ENCODE results near the gene COMMD3.

The COMMD3 gene

DNA sequence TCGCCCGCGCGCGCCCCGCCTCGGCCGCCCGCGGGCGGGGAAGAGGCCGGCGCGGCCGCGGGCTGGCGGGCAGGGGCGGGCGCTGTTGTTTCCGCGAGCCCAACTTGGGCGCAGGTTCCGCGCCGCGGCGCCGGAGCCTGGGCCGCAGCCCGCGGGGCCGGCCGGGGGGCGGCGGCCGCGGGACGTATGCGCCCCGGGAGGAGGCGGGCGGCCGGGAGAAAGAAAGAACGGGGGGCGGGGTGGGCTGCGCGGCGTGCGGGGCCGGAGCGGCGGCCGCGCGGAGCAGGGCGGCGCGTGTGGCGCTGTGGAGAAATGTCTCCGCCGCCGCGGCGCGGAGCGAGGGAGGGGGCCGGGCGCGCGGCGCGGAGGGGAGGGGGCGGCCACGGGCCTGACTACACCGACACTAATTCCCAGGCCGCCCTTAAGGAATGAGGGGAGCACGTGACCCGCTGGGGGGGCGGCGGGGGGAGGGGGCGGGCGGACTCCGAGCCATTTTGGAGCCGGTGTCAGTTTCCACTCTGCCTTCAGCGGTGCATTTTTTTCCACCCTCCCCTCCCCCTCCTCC lies 4.5 kb downstream of the COMMD3 start, which contains the start of gene BMI1:
TSS of gene BMI1 (plus strand) at position 509 of the 565 bp plus-strand sequence. CDS start 5,351 bp downstream, outside the sequence.
- DNase-seq = peak; percentile 56

DNA sequence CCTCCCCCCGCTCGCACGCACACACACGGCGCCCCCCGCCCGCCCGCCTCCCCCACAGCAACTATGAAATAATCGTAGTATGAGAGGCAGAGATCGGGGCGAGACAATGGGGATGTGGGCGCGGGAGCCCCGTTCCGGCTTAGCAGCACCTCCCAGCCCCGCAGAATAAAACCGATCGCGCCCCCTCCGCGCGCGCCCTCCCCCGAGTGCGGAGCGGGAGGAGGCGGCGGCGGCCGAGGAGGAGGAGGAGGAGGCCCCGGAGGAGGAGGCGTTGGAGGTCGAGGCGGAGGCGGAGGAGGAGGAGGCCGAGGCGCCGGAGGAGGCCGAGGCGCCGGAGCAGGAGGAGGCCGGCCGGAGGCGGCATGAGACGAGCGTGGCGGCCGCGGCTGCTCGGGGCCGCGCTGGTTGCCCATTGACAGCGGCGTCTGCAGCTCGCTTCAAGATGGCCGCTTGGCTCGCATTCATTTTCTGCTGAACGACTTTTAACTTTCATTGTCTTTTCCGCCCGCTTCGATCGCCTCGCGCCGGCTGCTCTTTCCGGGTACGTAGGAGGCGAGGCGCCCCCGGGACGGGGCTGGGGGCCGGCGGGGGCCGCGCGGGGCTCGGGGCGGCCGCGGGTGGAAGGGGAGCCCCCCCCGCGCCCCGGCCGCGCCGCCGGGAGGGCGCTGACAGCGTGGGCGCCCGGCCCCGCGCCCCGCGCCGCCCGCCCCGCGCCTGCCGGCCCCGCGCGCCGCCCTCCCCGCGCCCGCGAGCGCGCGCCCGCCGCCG lies 5.2 kb downstream of the COMMD3 start:
- peak; percentile 51 for DNase-seq

DNA sequence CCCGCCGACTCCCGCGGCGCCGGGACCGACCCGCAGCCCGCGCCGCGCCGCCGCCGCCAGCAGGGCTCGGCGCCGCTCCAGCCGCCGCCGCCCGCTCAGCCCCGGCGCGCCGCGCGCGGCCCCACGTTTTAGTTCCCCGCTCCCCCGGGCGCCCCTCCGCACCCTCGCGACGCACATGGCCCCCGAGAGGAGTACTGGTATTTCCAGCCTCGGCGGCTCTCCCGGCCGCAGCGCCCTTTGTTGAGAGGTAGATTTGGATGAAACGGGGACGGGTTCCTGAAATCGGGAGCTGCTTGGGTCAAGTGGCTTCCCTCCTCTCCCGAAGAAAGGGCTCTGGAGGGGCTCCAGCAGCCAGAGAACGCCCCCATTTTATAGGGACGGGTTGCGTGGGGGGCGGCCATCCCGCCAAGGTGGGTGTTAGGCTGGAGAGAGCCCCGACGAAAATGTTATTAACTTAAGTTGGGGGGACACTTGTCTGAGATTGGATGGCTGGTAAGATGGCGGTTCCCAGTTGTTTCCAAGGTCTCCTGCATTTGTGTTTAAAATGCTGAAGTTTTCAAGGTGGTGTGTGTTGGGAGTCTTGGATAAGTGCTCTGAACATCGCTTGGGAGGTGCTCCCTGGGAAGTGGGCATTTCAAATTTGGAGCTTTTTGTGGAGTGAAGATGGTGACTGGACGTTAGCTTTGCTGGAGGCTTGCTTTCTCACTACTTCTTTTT lies 5.9 kb downstream of the COMMD3 start:
- DNase-seq = peak; percentile 41

DNA sequence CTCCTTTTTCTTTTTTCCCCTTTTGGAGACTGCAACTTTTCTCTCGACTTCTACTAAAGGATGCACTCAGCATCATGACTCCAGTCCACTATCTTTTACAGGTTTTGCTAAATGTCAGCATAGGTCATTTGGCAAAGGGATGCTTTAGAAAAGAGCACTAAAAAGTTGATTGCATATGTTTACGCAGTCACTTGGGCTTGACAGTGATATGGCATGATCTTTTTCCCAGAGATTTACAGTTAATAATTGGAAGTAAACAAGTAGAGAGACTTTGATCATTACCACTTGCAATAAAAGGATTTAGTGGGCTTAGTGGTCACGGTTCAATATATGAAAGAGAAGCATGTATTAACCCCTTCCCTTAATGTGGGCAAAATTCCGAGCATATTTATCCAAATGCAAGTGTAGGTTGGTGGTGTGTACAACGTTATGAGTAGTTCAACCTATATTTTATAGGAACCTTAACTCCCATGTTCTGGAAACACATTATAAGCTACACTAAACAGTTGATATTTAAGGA lies 6.5 kb downstream of the COMMD3 start:
- no peak for DNase-seq

DNA sequence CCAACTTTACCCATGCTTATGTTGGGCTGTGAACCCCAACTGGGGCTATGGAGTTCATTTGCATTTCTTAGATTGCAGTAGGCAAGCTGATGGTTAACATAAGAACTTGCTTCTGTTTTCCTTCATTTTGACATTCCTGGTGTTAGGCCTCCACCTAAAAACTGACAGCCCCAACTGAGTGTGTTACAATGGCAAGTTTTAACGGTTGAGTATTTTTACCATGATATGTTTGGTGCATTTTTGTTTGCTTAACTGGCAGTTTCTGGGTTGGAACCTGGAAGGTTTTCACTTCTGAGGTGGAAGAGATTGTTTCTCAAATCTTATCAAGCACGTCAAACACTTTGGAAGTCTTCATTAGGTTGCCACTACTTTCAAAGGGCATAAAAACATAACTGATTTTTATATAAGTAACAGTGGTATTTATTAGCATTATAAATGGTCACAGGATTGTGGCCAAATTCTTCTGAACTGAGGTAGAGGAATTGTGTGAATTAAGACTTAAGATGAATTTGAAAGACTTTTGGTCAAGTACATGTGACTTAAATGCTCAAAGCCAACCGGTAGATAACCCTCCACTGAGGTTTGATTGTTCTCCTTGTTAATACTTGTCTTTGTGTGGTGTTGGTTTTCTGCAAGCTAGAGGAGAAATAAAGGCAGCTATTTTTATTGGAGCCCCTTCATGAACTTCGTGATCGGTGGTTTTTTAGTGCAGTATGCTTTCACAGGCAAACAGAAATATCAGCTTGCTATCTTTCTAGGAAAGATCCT lies 7.5 kb downstream of the COMMD3 start:
- DNase-seq = no peak

DNA sequence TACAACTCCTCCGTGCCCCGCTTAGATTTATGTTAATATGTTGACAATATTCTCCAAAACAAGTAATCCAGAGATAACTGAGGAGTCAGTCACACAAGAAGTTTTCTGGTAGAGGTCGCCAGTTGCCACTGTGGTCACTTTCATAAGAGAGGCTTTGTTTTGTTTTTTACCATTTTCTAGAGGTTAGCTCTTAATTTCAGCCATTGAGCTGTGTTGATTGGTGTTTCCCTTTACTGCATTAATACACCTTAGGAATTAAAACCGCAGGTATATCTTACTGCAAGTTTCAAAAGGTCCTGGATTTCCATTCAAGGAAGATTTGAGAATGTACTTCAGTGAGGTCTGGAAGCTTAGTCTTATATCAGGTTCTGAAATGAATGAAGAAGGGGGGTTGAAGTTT lies 8.2 kb downstream of the COMMD3 start:
- no peak for DNase-seq

DNA sequence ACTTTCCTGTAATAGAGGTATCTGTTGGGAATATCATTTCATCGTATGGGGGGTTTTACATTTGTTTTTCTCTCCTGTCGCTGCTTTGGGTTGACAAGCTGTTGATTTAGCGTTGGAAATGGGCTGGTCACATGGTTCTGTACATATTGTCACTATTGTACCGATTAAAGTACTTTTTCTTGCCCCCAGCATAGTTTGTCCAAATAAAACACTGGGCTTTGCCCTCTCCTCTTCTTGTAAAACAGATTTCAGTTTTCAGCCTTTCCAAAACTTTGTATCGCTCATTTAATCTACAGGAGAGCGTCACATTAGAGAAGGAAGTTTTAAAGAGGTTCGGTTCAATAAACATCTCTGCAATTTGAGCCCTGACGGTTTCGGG lies 8.7 kb downstream of the COMMD3 start:
- DNase-seq = no peak

DNA sequence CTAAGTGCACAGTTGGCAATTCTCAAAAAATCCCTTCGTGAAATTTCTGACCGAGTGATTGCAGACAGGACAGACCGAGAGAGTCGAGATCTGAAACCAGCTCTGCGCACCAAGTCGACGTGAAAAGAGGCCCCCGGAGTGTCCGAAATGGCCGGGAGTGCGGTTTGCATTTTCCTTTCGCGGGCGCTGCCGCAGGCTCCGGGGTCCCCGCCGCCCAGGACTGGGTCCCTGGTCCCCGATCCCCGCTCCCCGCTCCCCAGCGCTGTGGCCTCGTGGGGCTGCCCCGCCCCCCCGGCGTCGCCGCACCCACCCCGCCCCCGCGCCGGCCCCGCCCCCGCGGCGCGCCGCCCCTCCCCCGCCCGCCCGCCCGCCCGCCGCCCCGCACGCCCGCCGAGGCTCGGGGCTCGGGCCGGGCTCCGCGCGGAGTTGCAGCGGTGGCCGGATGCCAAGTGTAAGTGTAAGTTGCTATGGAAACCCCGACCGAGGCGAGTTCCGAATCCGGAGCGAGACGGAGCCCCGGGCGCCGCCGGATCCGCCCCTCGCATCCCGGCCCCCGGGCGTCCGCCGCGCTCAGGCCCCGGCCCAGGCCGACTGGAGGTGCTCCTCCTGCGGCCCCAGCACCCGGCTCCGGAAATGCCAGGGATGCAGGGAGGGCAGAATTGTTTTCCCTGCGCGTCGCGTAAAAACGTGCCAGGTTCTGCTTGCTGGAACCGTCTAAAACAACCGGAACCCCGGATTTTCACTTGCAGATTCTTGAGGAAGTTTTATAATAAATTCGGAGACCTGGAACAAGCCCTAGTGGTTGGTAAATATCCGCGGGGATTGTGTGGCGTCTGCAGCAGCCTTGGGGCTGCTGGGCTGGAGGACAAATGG lies 9.3 kb downstream of the COMMD3 start:
- peak; percentile 62 for DNase-seq

DNA sequence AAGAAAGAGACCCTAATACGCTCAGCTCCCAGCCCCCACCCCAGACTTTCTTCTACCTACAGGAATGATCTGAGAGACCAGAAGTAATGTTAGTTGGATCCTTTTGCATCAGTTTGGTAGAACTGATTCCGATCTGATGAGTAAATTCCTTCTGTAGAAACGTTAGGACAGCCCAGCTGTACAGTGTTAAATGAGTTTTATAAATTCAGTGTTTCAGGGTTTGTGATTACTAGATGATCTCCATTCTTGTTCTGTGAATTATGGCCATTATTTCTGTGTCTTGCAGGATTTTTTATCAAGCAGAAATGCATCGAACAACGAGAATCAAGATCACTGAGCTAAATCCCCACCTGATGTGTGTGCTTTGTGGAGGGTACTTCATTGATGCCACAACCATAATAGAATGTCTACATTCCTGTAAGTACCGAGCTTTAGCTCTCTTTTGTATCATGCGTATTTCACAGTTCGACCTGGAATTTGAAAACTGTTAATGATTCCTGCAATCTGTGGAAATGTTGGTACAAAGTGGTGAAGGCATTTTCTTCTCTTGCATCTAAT lies 10.0 kb downstream of the COMMD3 start:
- DNase-seq = no peak

DNA sequence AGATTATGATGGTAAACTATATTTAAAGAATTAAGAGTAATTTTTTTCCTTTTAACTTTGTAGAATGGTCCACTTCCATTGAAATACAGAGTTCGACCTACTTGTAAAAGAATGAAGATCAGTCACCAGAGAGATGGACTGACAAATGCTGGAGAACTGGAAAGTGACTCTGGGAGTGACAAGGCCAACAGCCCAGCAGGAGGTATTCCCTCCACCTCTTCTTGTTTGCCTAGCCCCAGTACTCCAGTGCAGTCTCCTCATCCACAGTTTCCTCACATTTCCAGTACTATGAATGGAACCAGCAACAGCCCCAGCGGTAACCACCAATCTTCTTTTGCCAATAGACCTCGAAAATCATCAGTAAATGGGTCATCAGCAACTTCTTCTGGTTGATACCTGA lies 13.0 kb downstream of the COMMD3 start:
- DNase-seq = no peak

DNA sequence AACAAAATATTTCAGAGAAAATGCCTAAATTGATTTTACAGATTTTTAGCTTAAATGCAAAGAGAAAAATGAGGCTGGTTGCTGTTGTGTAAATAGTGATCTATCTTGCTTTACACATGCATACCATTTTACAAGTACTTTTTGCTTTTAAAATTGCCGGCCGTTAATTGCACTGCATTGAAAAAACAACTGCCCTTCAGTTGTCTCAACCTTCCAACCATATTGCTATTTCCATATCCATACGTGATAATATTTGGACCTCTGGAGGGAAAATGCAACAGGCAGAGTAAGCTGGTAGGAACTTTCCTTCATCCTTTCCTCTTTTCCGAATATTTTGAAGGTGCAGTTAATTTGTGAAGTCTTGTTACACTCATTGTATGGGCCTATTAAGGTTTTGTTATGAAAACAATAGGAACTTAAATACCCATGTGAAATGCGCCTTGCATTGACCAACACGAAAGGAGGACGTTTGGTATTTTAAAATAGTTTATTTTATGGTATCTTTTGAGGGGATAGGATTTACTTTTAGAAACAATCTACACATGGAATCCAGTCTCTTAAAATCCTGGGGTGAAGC lies 16.0 kb downstream of the COMMD3 start:
- no peak for DNase-seq

DNA sequence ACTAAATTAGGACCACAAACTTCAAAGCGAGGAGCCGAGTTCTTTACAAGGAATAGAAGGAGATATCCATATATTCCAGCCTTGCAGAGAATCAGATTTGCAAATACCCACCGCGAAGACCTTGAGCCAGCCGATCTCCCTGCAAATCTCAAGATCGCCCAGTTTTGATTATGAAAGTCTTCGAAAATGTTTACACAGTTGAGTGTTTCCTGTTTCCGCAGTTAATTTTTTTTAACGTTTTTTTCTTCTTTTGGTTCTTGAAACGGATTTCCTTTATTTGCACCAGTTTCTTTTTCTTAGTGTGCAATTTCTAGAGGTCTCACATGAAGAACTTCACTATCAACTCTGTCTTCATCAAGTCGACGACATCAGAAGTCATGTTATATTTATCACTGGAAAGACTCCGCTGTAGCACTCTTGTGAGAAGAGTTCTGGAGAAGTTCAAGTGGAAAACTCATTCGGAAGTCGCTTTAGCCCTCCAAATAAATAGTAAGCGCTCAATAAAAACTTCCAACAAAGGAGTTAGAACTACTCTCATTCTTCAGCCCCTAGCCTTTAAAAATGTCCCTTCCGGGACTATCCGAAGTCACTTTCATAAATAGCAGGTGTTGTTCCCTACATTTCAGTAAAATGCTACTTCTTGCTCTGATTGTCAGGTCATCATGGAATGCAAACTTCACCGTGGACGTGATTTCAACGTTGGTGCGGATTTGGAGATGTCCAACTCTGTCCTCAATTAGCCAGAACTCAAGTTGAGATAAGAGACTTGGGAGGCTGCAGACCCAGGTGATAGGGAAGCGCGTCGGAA lies 17.2 kb downstream of the COMMD3 start:
- no peak for DNase-seq

DNA sequence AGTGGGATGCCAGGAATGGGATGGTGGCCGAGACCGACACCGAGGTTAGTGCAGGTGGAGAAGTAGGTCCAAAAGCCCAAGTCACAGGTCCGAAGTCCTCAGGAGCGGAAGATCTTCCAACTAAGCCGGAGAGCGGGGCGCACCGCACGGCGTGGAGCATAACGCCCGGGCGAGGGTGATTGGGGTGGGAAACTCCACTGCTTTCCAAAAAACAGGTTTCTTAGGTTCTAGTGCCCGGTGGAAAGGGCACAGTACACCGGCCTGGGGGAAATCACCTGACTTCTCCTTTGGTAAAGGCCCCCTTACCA lies 17.7 kb downstream of the COMMD3 start:
- DNase-seq = no peak

DNA sequence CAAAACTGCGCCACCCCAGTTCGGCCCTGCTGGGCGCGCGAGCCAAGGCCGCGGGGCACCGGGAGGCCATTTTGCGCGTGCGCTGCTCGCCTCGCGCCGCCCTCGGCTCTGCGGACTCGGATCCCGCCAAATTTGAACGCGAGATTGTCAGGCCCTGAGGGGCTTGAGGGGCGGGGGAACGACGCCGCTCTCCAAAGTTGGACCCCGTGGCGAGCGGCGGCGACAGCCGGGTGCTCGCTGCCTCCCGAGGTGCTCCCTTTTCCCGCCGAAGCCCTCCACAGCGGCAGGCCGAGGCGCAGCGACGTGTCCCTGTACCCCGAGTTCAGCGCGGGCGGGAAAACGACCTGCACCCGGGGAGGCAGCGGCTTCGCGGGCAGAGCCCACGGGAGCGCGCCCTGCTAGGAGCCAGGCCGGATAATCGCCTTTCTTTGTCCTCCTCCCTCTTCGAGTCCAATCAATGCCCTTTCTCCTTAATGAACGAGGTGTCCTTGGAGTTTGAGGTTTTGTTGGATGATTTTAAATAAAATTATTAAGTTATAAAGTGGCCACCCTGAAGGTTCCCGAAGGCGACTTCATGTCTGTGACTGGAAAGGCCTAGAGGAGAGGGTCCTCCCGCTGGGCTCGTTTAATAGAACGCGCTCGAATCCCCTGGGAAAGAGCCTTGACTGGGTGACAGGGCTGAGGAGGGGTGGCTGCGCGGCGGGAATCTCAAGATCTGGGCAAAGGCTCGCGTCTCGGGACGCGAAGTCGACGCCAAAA lies 18.4 kb downstream of the COMMD3 start:
- peak; percentile 17 for DNase-seq

DNA sequence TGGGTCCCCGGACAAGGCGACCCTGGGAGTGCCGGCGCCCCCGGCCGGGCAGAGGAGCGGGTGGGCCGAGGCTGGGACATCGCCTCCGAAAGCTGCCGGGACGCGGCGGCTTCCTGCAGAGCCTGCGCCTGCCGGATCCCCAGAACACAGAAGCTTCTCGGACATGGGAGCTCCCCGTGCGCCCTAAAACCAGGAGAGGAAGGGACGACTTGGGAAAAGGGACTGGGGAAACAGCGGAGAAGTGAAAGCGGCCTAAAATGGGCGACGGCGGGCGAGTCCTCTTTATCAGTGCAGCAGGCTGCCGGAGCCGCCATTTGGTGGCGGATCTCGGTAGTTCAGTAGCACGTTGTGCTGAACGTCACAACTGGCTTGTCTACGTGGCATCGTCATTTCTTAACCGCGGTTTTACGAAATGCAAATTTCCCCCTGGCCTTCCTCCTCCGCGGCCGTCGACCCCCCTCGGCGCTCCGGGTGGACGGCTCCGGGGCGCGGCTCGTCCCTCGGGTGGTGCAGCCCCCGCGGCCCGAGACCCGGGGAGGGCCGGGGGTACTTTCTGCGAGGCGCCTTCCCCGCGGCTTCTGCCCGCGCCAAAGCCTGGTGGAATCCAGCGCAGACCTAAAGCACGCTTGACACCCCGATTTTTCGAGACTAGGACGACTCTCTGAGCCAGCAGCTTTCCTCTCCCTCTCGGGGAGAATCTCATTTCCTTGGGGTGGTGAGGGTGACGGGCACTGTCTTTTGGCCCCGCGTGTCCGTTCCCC lies 19.2 kb downstream of the COMMD3 start:
- DNase-seq = peak; percentile 25

DNA sequence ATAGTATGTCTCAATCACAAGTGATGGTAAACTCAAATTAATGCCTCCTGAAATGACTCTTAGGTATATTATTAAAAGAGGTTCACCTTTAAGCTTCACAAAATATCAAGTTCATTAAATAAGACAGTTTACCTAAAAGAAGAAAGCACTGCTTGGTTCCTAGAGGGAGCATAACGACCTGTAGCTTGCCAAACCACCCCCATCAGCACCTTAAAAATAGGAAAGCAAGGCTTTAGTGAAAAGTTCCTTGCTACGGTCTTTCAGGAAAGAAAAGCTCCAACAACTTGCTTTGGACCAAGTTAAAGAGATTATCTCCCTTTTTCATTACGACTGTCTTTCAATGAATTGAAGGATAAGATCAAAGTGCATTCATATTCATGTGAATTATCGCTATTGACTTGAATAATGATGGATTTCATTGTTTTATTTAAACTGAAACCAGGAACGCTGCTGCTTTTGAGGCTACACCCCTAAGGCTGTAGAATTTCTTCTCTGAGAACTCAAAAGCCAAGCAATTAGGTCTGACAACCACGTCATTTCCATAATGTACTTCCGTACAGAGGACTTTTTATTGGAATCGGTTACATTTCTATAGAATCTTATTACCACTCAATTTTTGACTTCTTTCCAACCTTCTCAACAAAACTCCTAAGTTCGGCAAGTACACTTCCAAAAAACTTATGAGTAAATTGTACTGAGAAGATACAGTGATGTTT lies 22.2 kb downstream of the COMMD3 start:
- no peak for DNase-seq

DNA sequence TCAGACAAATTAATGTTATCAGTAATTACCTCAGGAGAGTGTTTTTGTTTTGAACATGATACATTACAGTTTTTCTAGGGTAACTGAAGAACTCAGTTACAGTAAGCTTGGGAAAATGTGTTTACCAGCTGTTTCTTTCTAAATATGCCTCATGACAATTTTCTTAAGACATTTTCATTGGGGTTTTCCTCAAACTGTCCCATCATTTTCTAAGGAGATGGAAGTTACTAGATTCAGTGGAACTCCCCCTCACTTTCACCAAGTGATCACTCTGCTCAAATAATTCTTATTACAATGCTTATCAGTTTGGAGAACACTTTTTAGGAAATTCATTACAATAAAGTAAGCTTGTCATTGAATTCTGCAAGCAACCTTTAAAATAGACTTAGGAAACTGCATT lies 22.7 kb downstream of the COMMD3 start:
- DNase-seq = no peak

DNA sequence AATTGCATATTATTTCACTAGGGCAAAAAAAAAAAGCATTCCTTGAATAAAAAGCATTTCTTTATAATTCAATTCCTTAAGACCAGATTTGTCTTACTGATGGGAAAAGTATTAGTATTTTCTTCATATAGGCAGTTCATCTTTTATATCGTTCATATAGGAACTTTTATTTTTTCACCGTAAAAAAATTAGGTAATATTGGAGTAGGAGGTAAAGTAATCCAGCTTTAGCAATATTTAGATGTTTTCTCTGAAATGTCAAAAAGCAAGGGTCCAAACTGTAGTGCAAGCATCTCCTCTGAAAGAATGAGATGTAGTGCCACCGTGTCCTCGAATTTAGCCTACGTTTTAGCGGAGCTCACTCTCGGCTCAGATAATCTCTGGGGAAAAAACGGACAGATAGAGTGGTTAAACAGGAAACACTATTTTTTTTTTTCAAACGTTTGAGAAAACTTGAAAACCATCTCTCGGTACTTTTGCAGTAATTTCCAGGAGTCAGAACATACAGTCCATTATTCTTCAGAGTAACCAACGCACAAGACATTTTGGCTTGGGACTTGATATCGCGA lies 23.7 kb downstream of the COMMD3 start:
- DNase-seq = no peak
